ENCODE measurements around the gene KHK.

The KHK gene

DNA sequence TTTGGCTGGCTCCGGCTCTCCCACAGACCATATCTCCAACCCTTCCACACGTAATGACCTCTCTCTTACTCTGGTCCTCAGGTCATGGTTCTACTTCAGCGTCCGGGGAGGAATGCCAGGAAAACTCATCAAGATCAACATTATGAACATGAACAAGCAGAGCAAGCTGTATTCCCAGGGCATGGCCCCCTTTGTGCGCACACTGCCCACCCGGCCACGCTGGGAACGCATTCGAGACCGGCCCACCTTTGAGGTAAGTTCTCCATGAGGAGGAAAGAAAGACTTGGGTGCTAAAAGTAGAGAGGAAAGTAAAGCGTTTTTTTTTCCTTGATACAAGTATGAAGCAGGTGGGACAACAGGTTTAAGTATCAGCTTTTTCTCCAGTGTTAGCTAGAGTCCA lies 33.3 kb upstream of the KHK start:
- H3K4me3 ChIP-seq (ENCODE audit: insufficient read length, low read depth): no peak overlapping the region
- H3K27me3 ChIP-seq (ENCODE audit: insufficient read depth, insufficient read length): no peaks in the 10 kb centered on the region
- no peaks in the 10 kb centered on the region for H3K9me3 ChIP-seq (ENCODE audit: insufficient read depth, low read length)
- DNase-seq (ENCODE audit: low read depth, low spot score): no peak
- peaks cover 2% of the 10 kb centered on the region for H3K4me1 ChIP-seq (ENCODE audit: insufficient read depth, insufficient read length)
- TF ChIP-seq YY1 (IDR thresholded peaks at IDR 0.05; ENCODE audit: insufficient read depth, insufficient read length) (no peak), SUZ12 (IDR thresholded peaks at IDR 0.05; ENCODE audit: extremely low read depth, insufficient read depth, insufficient read length) (no peak), ZNF274 (IDR thresholded peaks at IDR 0.05; ENCODE audit: low read depth, low read length) (no peak)
- H3K36me3 ChIP-seq (ENCODE audit: insufficient read depth, insufficient read length, low read length): peaks cover 55% of the 10 kb centered on the region
- no peak overlapping the region for H3K9ac ChIP-seq (ENCODE audit: insufficient read length, low read depth)

DNA sequence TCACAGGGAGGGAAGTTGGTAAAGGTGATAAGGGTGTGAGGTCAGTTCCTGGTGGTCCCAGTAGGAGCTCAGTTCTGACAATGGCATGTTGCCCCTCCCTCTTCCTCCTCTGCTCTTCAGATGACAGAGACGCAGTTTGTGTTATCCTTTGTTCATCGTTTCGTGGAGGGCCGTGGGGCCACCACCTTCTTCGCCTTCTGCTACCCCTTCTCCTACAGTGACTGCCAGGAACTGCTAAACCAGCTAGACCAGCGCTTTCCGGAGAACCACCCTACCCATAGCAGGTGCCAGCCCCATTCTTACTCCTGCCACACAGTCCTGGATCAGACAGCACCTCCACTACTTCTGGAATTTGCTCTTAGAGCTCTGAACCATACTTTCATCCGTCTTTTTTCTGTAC lies 32.8 kb upstream of the KHK start:
- Histone ChIP-seq H3K4me1 (ENCODE audit: insufficient read depth, insufficient read length) (peaks cover 2% of the 10 kb centered on the region), H3K27me3 (ENCODE audit: insufficient read depth, insufficient read length) (no peaks in the 10 kb centered on the region), H3K9me3 (ENCODE audit: insufficient read depth, low read length) (no peaks in the 10 kb centered on the region), H3K4me3 (ENCODE audit: insufficient read length, low read depth) (no peak overlapping the region), H3K9ac (ENCODE audit: insufficient read length, low read depth) (no peak overlapping the region), H3K36me3 (ENCODE audit: insufficient read depth, insufficient read length, low read length) (peaks cover 59% of the 10 kb centered on the region)
- no peak for DNase-seq (ENCODE audit: low read depth, low spot score)
- TF ChIP-seq YY1 (IDR thresholded peaks at IDR 0.05; ENCODE audit: insufficient read depth, insufficient read length) (no peak), SUZ12 (IDR thresholded peaks at IDR 0.05; ENCODE audit: extremely low read depth, insufficient read depth, insufficient read length) (no peak), ZNF274 (IDR thresholded peaks at IDR 0.05; ENCODE audit: low read depth, low read length) (no peak)

DNA sequence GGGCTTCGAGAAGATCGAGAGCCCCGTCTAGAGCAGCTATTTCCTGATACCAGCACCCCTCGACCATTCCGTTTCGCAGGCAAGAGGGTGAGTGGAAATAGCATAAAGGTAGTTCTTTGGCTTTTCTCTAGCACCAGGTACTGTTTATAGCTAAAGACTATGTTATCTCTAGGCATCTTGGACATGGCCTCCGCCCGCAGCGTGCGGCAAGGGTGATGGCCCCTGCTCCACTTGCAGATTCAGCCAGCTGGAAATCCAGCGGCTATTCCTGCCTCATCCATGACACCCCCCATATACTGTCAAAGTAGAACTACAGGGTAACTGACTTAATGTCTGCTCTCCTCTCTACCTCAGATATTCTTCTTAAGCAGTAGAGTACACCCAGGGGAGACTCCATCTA lies 31.9 kb upstream of the KHK start:
- H3K36me3 ChIP-seq (ENCODE audit: insufficient read depth, insufficient read length, low read length): peaks cover 68% of the 10 kb centered on the region
- H3K4me3 ChIP-seq (ENCODE audit: insufficient read length, low read depth): no peak overlapping the region
- H3K4me1 ChIP-seq (ENCODE audit: insufficient read depth, insufficient read length): no peaks in the 10 kb centered on the region
- no peak overlapping the region for H3K9ac ChIP-seq (ENCODE audit: insufficient read length, low read depth)
- no peak for TF ChIP-seq ZNF274 (IDR thresholded peaks at IDR 0.05; ENCODE audit: low read depth, low read length)
- TF ChIP-seq SUZ12 (IDR thresholded peaks at IDR 0.05; ENCODE audit: extremely low read depth, insufficient read depth, insufficient read length): no peak
- TF ChIP-seq YY1 (IDR thresholded peaks at IDR 0.05; ENCODE audit: insufficient read depth, insufficient read length): no peak
- no peaks in the 10 kb centered on the region for H3K9me3 ChIP-seq (ENCODE audit: insufficient read depth, low read length)
- H3K27me3 ChIP-seq (ENCODE audit: insufficient read depth, insufficient read length): no peaks in the 10 kb centered on the region
- no peak for DNase-seq (ENCODE audit: low read depth, low spot score)

DNA sequence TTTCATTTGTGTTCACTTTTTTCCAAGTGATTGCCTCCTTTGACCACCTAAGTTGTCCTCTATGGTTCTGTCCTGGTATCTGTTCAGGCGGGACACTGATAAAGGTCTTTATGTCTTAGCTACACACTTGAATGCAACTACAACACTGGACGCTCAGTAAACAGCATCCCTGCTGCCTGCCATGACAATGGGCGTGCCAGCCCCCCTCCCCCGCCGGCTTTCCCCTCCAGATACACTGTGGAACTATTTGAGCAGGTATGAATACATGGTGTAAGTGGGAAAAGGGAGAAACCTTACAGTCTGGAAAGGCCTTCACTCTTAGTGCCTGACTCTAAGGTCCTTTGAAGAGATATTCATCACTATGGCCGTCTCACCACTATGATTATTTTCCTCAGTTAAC lies 29.4 kb upstream of the KHK start:
- no peak overlapping the region for H3K4me3 ChIP-seq (ENCODE audit: insufficient read length, low read depth)
- no peaks in the 10 kb centered on the region for H3K4me1 ChIP-seq (ENCODE audit: insufficient read depth, insufficient read length)
- no peak overlapping the region for H3K9ac ChIP-seq (ENCODE audit: insufficient read length, low read depth)
- no peaks in the 10 kb centered on the region for H3K27me3 ChIP-seq (ENCODE audit: insufficient read depth, insufficient read length)
- H3K36me3 ChIP-seq (ENCODE audit: insufficient read depth, insufficient read length, low read length): peaks cover 77% of the 10 kb centered on the region
- no peaks in the 10 kb centered on the region for H3K9me3 ChIP-seq (ENCODE audit: insufficient read depth, low read length)
- TF ChIP-seq YY1 (IDR thresholded peaks at IDR 0.05; ENCODE audit: insufficient read depth, insufficient read length) (no peak), ZNF274 (IDR thresholded peaks at IDR 0.05; ENCODE audit: low read depth, low read length) (no peak), SUZ12 (IDR thresholded peaks at IDR 0.05; ENCODE audit: extremely low read depth, insufficient read depth, insufficient read length) (no peak)
- DNase-seq (ENCODE audit: low read depth, low spot score): no peak

DNA sequence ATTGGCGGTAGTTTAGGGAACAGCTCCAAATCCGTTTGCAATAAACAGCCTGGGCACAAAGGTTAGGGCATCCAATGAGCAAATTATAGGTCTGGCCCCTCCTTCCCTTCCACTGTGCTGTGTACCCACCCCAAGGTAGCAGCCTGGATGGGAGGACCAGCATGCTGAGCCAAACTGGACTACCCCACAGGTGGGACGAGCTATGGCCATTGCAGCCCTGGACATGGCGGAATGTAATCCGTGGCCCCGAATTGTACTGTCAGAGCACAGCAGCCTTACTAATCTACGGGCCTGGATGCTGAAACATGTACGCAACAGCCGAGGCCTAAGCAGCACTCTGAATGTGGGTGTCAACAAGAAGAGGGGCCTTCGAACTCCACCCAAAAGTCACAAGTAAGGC lies 28.4 kb upstream of the KHK start:
- Histone ChIP-seq H3K9me3 (ENCODE audit: insufficient read depth, low read length) (no peaks in the 10 kb centered on the region), H3K9ac (ENCODE audit: insufficient read length, low read depth) (no peak overlapping the region), H3K4me1 (ENCODE audit: insufficient read depth, insufficient read length) (no peaks in the 10 kb centered on the region), H3K36me3 (ENCODE audit: insufficient read depth, insufficient read length, low read length) (peaks cover 77% of the 10 kb centered on the region), H3K4me3 (ENCODE audit: insufficient read length, low read depth) (no peak overlapping the region), H3K27me3 (ENCODE audit: insufficient read depth, insufficient read length) (no peaks in the 10 kb centered on the region)
- no peak for TF ChIP-seq ZNF274 (IDR thresholded peaks at IDR 0.05; ENCODE audit: low read depth, low read length)
- no peak for TF ChIP-seq YY1 (IDR thresholded peaks at IDR 0.05; ENCODE audit: insufficient read depth, insufficient read length)
- TF ChIP-seq SUZ12 (IDR thresholded peaks at IDR 0.05; ENCODE audit: extremely low read depth, insufficient read depth, insufficient read length): no peak
- DNase-seq (ENCODE audit: low read depth, low spot score): no peak

DNA sequence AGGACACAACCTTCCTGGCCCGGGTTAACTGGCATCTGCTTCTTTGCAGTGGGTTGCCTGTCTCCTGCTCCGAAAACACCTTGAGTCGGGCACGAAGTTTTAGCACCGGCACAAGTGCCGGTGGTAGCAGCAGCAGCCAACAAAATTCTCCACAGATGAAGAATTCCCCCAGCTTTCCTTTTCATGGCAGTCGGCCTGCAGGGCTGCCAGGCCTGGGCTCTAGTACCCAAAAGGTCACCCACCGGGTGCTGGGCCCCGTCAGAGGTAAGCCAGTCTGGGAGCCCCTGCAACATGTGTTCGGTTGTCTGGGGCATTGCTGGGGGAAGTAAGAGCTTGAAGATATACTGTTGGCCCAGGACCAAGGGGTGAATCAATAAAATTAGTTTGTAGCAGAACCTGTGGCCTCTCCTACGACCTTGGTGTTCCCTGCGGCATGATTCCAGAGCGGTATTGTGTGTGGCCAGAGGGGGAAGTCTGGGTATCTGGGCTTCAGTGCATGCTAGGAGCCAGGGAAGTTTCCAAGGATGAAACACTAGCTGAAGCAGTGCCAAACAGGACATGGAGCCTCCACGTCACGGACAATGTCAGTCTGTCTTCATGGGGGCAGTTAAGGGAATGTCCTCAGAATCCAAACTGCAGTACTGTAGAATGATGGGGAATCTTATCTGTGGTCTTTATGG lies 27.3 kb upstream of the KHK start:
- Histone ChIP-seq H3K27me3 (ENCODE audit: insufficient read depth, insufficient read length) (no peaks in the 10 kb centered on the region), H3K36me3 (ENCODE audit: insufficient read depth, insufficient read length, low read length) (peaks cover 69% of the 10 kb centered on the region), H3K9ac (ENCODE audit: insufficient read length, low read depth) (no peak overlapping the region), H3K4me1 (ENCODE audit: insufficient read depth, insufficient read length) (no peaks in the 10 kb centered on the region), H3K4me3 (ENCODE audit: insufficient read length, low read depth) (no peak overlapping the region), H3K9me3 (ENCODE audit: insufficient read depth, low read length) (no peaks in the 10 kb centered on the region)
- no peak for DNase-seq (ENCODE audit: low read depth, low spot score)
- TF ChIP-seq ZNF274 (IDR thresholded peaks at IDR 0.05; ENCODE audit: low read depth, low read length): no peak
- TF ChIP-seq YY1 (IDR thresholded peaks at IDR 0.05; ENCODE audit: insufficient read depth, insufficient read length): no peak
- no peak for TF ChIP-seq SUZ12 (IDR thresholded peaks at IDR 0.05; ENCODE audit: extremely low read depth, insufficient read depth, insufficient read length)

DNA sequence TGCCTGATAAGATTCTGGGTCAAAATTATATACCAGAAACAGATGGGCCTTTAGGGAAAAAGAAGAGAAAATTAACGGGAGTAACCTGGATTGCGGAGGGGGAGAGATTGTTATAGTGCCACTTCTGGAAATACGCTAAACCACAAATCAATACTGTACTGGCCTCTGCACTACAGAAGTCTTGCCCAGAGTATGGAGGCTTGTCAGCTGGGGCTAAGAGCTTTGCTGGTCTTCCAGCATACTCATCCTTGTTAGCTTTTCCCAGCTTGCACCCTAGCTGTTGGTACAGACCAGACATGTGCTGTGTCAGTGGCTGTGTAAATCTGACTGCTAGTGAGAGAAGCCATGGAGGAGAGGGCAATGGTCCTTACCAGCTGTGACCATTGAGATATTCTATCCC lies 26.2 kb upstream of the KHK start:
- no peak for TF ChIP-seq ZNF274 (IDR thresholded peaks at IDR 0.05; ENCODE audit: low read depth, low read length)
- Histone ChIP-seq H3K4me1 (ENCODE audit: insufficient read depth, insufficient read length) (no peaks in the 10 kb centered on the region), H3K9me3 (ENCODE audit: insufficient read depth, low read length) (no peaks in the 10 kb centered on the region), H3K36me3 (ENCODE audit: insufficient read depth, insufficient read length, low read length) (peaks cover 64% of the 10 kb centered on the region), H3K4me3 (ENCODE audit: insufficient read length, low read depth) (no peak overlapping the region), H3K9ac (ENCODE audit: insufficient read length, low read depth) (no peak overlapping the region), H3K27me3 (ENCODE audit: insufficient read depth, insufficient read length) (no peaks in the 10 kb centered on the region)
- DNase-seq (ENCODE audit: low read depth, low spot score): no peak
